K562 (cell line): ENCODE measurements around the gene FLT1. TPM values are rescaled to one million over a fixed set of nuclear protein-coding genes. Genes with fewer than 3 reads are reported as not detected.
A peak's percentile ranks its signal among the peaks of the same experiment; 100 is the strongest.

ENCODE experiments used
- ATAC-seq: fragments of 200-7000 bp; cut with Tn5 transposase; 3 replicates; pipeline ENCODE4 v1.9.1; 2020; ENCODE audit warnings: moderate library complexity
- BruUV-seq: library from RNA; stranded (reverse); fragments of 400-500 nt; replicated peaks from 2 replicates; lab custom pipeline; 2021; lab: Mats Ljungman, UMichigan
- CTCF ChIA-PET: fragments of 300-600 bp; formaldehyde crosslinking; extraction: SDS; loops from one replicate; lab custom pipeline; 2021; ENCODE audit warnings: low intra/inter-chr PET ratio; lab: Yijun Ruan, JAX
- POLR2A ChIA-PET: fragments of 300-600, 350-650 bp; sonication (Branson Sonifier 250); formaldehyde crosslinking; extraction: SDS; loops from one replicate; lab custom pipeline; 2021; ENCODE audit warnings: antibody characterized with exemption, inconsistent platforms; lab: Yijun Ruan, JAX
- DNase-seq, 4 experiments: peaks; one replicate each; pipeline versions ENCODE4 v3.0.0 to v3.0.0-alpha.2; 2011 to 2018; ENCODE audit warnings: low spot score in 3 of 4, mixed read lengths in 3 of 4; ENCODE audit errors: extremely low read depth in 1 of 4
- FAIRE-seq: peaks from 2 replicates; lab custom pipeline; 2011; peaks lifted over from hg19 to GRCh38; lab: Jason Lieb, UNC
- H2AFZ ChIP-seq: 2 replicates; pipeline ENCODE4 v1.6.0; 2011; ENCODE audit warnings: low read depth, low read length, control low read depth, inconsistent platforms
- H3K27ac ChIP-seq: fragments of 200-600 bp; 3 replicates; pipeline ENCODE4 v1.8.0; 2011; ENCODE audit warnings: low read depth, mild to moderate bottlenecking, control low read depth, inconsistent platforms, low read length, moderate library complexity, mixed read lengths; ENCODE audit errors: extremely low read depth
- H3K27me3 ChIP-seq, 2 experiments: fragments of 300-600 bp in 1 of 2; 2 replicates in 1 of 2; 3 replicates in 1 of 2; pipeline versions ENCODE4 v1.6.0 to v1.8.0; 2011; ENCODE audit warnings: inconsistent platforms in 2 of 2, low read length in 2 of 2, mild to moderate bottlenecking in 1 of 2, mixed read lengths in 1 of 2, moderate library complexity in 1 of 2; ENCODE audit not compliant: control insufficient read depth in 2 of 2, insufficient read depth in 2 of 2
- H3K36me3 ChIP-seq: fragments of 300-600 bp; 3 replicates; pipeline ENCODE4 v1.8.0; 2011; ENCODE audit warnings: mild to moderate bottlenecking, low read length, inconsistent platforms; ENCODE audit not compliant: control insufficient read depth, insufficient read depth
- H3K4me1 ChIP-seq, 2 experiments: fragments of 200-600 bp in 1 of 2; replicated peaks in 1 of 2; 2 replicates in 1 of 2; 3 replicates in 1 of 2; pipeline versions ENCODE4 v1.5.1 to v1.8.0; 2011; ENCODE audit warnings: inconsistent platforms in 2 of 2, low read length in 2 of 2, mild to moderate bottlenecking in 1 of 2, mixed read lengths in 1 of 2, moderate library complexity in 1 of 2; ENCODE audit not compliant: control insufficient read depth in 2 of 2, insufficient read depth in 2 of 2
- H3K4me2 ChIP-seq: 2 replicates; pipeline ENCODE4 v1.6.1; 2011; ENCODE audit warnings: low read length, control low read depth, inconsistent platforms, mixed read lengths; ENCODE audit not compliant: insufficient read depth
- H3K4me3 ChIP-seq: fragments of 200-600 bp; sonication (generic), shearing (Covaris generic); 2 replicates; pipeline ENCODE4 v1.5.1; 2016; ENCODE audit warnings: control low read depth, inconsistent platforms
- H3K79me2 ChIP-seq: fragments of 200-600 bp; 3 replicates; pipeline ENCODE4 v1.8.0; 2011; ENCODE audit warnings: low read length, inconsistent platforms; ENCODE audit not compliant: control insufficient read depth, insufficient read depth
- H3K9ac ChIP-seq, 2 experiments: 2 replicates each; pipeline versions ENCODE4 v1.6.0 to v1.6.1; 2011; ENCODE audit warnings: low read depth in 2 of 2, low read length in 2 of 2, control low read depth in 1 of 2, inconsistent platforms in 1 of 2, mild to moderate bottlenecking in 1 of 2, mixed read lengths in 1 of 2; ENCODE audit not compliant: insufficient read depth in 1 of 2
- H3K9me1 ChIP-seq: one replicate; pipeline ENCODE4 v1.6.0; 2011; ENCODE audit warnings: inconsistent platforms, mild to moderate bottlenecking, low read length, moderate library complexity; ENCODE audit not compliant: control insufficient read depth, insufficient read depth
- H3K9me3 ChIP-seq: replicated peaks from 2 replicates; pipeline ENCODE4 v1.5.1; 2011; ENCODE audit warnings: low read depth, low read length, inconsistent platforms; ENCODE audit not compliant: control insufficient read depth, insufficient read depth
- H4K20me1 ChIP-seq: replicated peaks from 2 replicates; pipeline ENCODE4 v1.6.1; 2011; ENCODE audit warnings: low read length, inconsistent platforms, mixed read lengths; ENCODE audit not compliant: control insufficient read depth, insufficient read depth
- HDAC3 ChIP-seq: fragments of 450-650 bp; IDR thresholded peaks from 2 replicates; pipeline ENCODE4 v1.6.1; 2018; ENCODE audit warnings: borderline replicate concordance, mild to moderate bottlenecking, moderate library complexity; ENCODE audit not compliant: partially characterized antibody
- TGIF2 ChIP-seq: sonication (generic); formaldehyde crosslinking; IDR thresholded peaks from 2 replicates; pipeline ENCODE4 v1.8.1; 2022; ENCODE audit warnings: mild to moderate bottlenecking, missing genetic modification reagents, moderate library complexity
- WGBS: fragments of 100-300 bp; shearing (Covaris generic); methylation state at CpG from one replicate; pipeline ENCODE4 v1.1.6; 2016; ENCODE audit warnings: low coverage, mixed read lengths; ENCODE audit not compliant: insufficient coverage; ENCODE audit errors: missing lambda C conversion rate; 5-methylcytosine and 5-hydroxymethylcytosine counted together
- in situ Hi-C: fragments of 300-500 bp; cut with MboI; formaldehyde crosslinking; loops from 4 replicates; pipeline ENCODE4 v1.15.0; 2018; ENCODE audit warnings: inconsistent platforms, mixed read lengths
- intact Hi-C: fragments of 100-400 bp; cut with micrococcal nuclease; formaldehyde crosslinking; loops from 2 replicates; pipeline ENCODE4 v1.14.2; 2022
- polyA plus RNA-seq, 8 experiments: library from polyadenylated mRNA; depleted of rRNA in 4 of 8; stranded (reverse) in 5 of 8; unstranded in 3 of 8; fragments of >200 nt; fragmentation: Nextera tagmentation in 2 of 8; fragmentation: Illumina TruSeq in 1 of 8; extraction: Ambion mirVana in 2 of 8; extraction: Trizol in 1 of 8; gene quantifications; 2 replicates each; pipeline versions ENCODE4 v1.2.1 to v1.2.3, GENCODE V29; 2011 to 2014; ENCODE audit warnings: inconsistent platforms in 1 of 8, missing spikeins in 1 of 8
- total RNA-seq, 7 experiments: library from RNA; depleted of rRNA in 6 of 7; stranded (reverse); fragments of >200 nt in 6 of 7; fragmentation: Illumina TruSeq in 2 of 7; extraction: Trizol in 2 of 7; gene quantifications; 2 replicates each; pipeline versions ENCODE4 v1.2.1 to v1.2.3, GENCODE V29; 2011 to 2021; ENCODE audit warnings: low replicate concordance in 1 of 7
- TF ChIP-seq, protein P1 (sequence below), 2 experiments: IDR thresholded peaks in 1 of 2; conservative IDR thresholded peaks in 1 of 2; 2 replicates each; pipeline ENCODE4 v1.6.1; 2016; ENCODE audit warnings: low read depth in 2 of 2, mild to moderate bottlenecking in 1 of 2, missing compliant biosample characterization in 1 of 2, missing genetic modification characterization in 1 of 2, moderate library complexity in 1 of 2

FLT1 gene
- total and polyA plus RNA-seq, 9 of the 15 experiments (the other 6 are each of a cell fraction or from before 2014, with no cell fraction given): 0.01 to 2.0 (median 0.22) TPM

DNA sequence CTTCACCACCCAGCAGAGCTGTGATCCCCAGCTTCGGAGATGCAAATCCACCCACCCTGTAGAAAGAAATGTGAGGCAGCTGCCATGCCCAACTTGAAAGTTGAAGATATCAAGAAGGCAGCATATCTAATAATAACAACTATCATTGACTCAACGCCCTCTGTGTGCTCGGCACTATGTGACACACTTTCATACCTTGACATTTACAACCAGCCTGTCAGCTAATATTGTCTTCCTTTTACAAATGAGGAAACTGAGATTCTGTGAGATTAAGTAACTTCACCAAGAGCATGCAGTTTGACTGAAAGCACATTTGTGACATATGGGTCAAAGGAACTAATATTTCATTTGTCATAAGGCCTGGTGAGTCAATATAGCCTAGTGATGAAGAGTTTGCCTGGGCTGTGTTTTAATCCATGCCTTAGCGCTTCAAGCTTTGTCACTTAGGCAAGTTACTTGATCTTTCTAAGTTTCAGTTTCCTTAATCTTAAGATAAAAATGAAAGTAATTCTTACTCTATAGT is 137.0 kb downstream of the FLT1 start:
- in situ Hi-C loops: no loop called here
- Histone ChIP-seq H3K36me3 (no peaks in the 10 kb centered on the region), H3K4me2 (no peak overlapping the region), H3K9me1 (no peaks in the 10 kb centered on the region)
- POLR2A ChIA-PET: interaction anchor here (0.8 kb wide), 1 partner anchor 126 kb away, joined by 3 read pairs; no protein-coding TSS in a partner anchor
- 74% methylated on average over 4 of the region's 4 CpGs for WGBS
- TF ChIP-seq, protein P1, sequence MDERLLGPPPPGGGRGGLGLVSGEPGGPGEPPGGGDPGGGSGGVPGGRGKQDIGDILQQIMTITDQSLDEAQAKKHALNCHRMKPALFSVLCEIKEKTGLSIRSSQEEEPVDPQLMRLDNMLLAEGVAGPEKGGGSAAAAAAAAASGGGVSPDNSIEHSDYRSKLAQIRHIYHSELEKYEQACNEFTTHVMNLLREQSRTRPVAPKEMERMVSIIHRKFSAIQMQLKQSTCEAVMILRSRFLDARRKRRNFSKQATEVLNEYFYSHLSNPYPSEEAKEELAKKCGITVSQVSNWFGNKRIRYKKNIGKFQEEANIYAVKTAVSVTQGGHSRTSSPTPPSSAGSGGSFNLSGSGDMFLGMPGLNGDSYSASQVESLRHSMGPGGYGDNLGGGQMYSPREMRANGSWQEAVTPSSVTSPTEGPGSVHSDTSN (CRISPR knock-in tag; IDR thresholded peaks at IDR 0.05; ENCODE audit: low read depth): no peak
- TF ChIP-seq, protein P1 (tag; conservative IDR thresholded peaks at IDR 0.05; ENCODE audit: low read depth): 0 out of 2 replicates have a peak, but pooled peaks have one; percentile 39
- no peak for TF ChIP-seq TGIF2 (CRISPR knock-in tag)
- TF ChIP-seq HDAC3: no peak
- TF ChIP-seq, all 486 proteins: peak for 1
- no peak overlapping the region for H3K9ac ChIP-seq
- no peaks in the 10 kb centered on the region for H3K9me3 ChIP-seq
- FAIRE-seq (no peak), DNase-seq (no peak), ATAC-seq (no peak)
- H4K20me1 ChIP-seq: no peaks in the 10 kb centered on the region
- no TSS peak for BruUV-seq
- no peak overlapping the region for H2AFZ ChIP-seq
- H3K4me1 ChIP-seq: peaks cover 0 to 17% of the 10 kb centered on the region in 2 experiments; a peak in 4 of 5 replicates
- no peak overlapping the region for H3K4me3 ChIP-seq
- CTCF ChIA-PET: interaction anchor here (0.6 kb wide), 1 partner anchor 1000 kb away, joined by 3 read pairs; no protein-coding TSS in a partner anchor
- intact Hi-C loops: no loop called here
- H3K79me2 ChIP-seq: no peaks in the 10 kb centered on the region
- H3K27ac ChIP-seq: no peak overlapping the region
- H3K27me3 ChIP-seq: no peaks in the 10 kb centered on the region
